Ovary (tissue), 3 donors: ENCODE measurements around the gene KIF3C.

ENCODE experiments used
- EP300 ChIP-seq: sonication (generic); formaldehyde crosslinking; IDR thresholded peaks from one replicate; pipeline ENCODE4 v1.6.1; 2017; ENCODE audit warnings: antibody characterized with exemption
- TF ChIP-seq, protein P1 (sequence below), 3 donors: fragments of 450-650 bp in 2 of 3; fragments of 200-600 bp in 1 of 3; IDR thresholded peaks; one replicate each; pipeline versions ENCODE4 v1.5.1 to v1.8.0; 2016 to 2022; ENCODE audit warnings: antibody characterized with exemption in 3 of 3, mild to moderate bottlenecking in 1 of 3
- donor health status: DM: no; HTN: no; CAD: no.

DNA sequence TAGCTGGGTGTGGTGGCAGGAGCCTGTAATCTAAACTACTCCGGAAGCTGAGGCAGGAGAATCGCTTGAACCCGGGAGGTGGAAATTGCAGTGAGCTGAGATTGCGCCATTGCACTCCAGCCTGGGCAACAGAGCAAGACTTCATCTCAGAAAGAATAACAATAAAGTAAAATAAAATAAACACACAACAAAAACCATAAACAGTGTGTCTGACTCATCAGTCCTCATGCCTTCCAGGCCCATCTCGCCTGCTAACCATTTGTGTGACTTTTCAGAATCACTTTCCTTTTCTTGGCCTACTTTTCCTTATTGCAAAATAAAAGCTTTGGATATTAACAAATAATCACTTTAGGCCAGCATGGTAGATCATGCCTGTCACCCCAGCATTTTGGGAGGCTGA, 62.0 kb downstream of the KIF3C start:
- TF ChIP-seq EP300, result no peak
- TF ChIP-seq, protein P1, sequence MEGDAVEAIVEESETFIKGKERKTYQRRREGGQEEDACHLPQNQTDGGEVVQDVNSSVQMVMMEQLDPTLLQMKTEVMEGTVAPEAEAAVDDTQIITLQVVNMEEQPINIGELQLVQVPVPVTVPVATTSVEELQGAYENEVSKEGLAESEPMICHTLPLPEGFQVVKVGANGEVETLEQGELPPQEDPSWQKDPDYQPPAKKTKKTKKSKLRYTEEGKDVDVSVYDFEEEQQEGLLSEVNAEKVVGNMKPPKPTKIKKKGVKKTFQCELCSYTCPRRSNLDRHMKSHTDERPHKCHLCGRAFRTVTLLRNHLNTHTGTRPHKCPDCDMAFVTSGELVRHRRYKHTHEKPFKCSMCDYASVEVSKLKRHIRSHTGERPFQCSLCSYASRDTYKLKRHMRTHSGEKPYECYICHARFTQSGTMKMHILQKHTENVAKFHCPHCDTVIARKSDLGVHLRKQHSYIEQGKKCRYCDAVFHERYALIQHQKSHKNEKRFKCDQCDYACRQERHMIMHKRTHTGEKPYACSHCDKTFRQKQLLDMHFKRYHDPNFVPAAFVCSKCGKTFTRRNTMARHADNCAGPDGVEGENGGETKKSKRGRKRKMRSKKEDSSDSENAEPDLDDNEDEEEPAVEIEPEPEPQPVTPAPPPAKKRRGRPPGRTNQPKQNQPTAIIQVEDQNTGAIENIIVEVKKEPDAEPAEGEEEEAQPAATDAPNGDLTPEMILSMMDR (IDR thresholded peaks at IDR 0.05), result no peak
